HepG2 (cell line): ENCODE data around the gene NHERF2. TPM values are rescaled to one million over a fixed set of nuclear protein-coding genes. Genes with fewer than 3 reads are reported as not detected.

Experiments used
- ATF7 ChIP-seq, 2 experiments: fragments of 450-650 bp in 1 of 2; sonication (generic) in 1 of 2; formaldehyde crosslinking in 1 of 2; IDR thresholded peaks; 2 replicates each; pipeline versions ENCODE4 v1.4.0 to v1.6.1; 2016 to 2020; ENCODE audit warnings: antibody characterized with exemption in 1 of 2, mild to moderate bottlenecking in 1 of 2, missing genetic modification reagents in 1 of 2
- CREM ChIP-seq, 2 experiments: sonication (generic) in 1 of 2; formaldehyde crosslinking in 1 of 2; IDR thresholded peaks; 2 replicates each; pipeline versions ENCODE4 v1.4.0 to v1.6.1; 2016 to 2020; ENCODE audit warnings: antibody characterized with exemption in 1 of 2, mild to moderate bottlenecking in 1 of 2, missing genetic modification reagents in 1 of 2
- CSRNP2 ChIP-seq: sonication (generic); formaldehyde crosslinking; conservative IDR thresholded peaks from 2 replicates; pipeline ENCODE4 v1.8.0; 2022; ENCODE audit warnings: low read depth, missing genetic modification reagents
- FOXA3 ChIP-seq: IDR thresholded peaks from 2 replicates; pipeline ENCODE4 v1.6.1; 2016; ENCODE audit warnings: missing genetic modification reagents, missing compliant biosample characterization
- GTF3A ChIP-seq: sonication (generic); formaldehyde crosslinking; conservative IDR thresholded peaks from 2 replicates; pipeline ENCODE4 v1.4.0; 2020; ENCODE audit warnings: mild to moderate bottlenecking, missing genetic modification reagents
- IKZF4 ChIP-seq: sonication (generic); formaldehyde crosslinking; IDR thresholded peaks from 2 replicates; pipeline ENCODE4 v1.5.1; 2020; ENCODE audit warnings: borderline replicate concordance, mild to moderate bottlenecking, low read depth, missing genetic modification reagents; ENCODE audit errors: not compliant biosample characterization
- NPAS2 ChIP-seq: sonication (generic); formaldehyde crosslinking; IDR thresholded peaks from 2 replicates; pipeline ENCODE4 v1.8.0; 2022; ENCODE audit warnings: mild to moderate bottlenecking, missing genetic modification reagents, borderline replicate concordance
- PAF1 ChIP-seq: IDR thresholded peaks from 2 replicates; pipeline ENCODE4 v1.6.1; 2016; ENCODE audit warnings: missing genetic modification reagents, missing compliant biosample characterization
- PHF8 ChIP-seq: sonication (generic); formaldehyde crosslinking; IDR thresholded peaks from 2 replicates; pipeline ENCODE4 v1.5.0; 2020; ENCODE audit warnings: missing genetic modification reagents
- TSC22D2 ChIP-seq: sonication (generic); formaldehyde crosslinking; IDR thresholded peaks from 2 replicates; pipeline ENCODE4 v1.5.1; 2020; ENCODE audit warnings: missing genetic modification reagents, mild to moderate bottlenecking, borderline replicate concordance
- ZFP90 ChIP-seq: sonication (generic); formaldehyde crosslinking; IDR thresholded peaks from 2 replicates; pipeline ENCODE4 v1.8.0; 2022; ENCODE audit warnings: missing genetic modification reagents, mild to moderate bottlenecking, inconsistent platforms, borderline replicate concordance
- ZMYM4 ChIP-seq: sonication (generic); formaldehyde crosslinking; IDR thresholded peaks from 2 replicates; pipeline ENCODE4 v1.8.1; 2023; ENCODE audit warnings: mild to moderate bottlenecking, missing genetic modification reagents
- ZNF512 ChIP-seq: sonication (generic); formaldehyde crosslinking; IDR thresholded peaks from 2 replicates; pipeline ENCODE4 v1.4.0; 2020; ENCODE audit warnings: mild to moderate bottlenecking, missing genetic modification reagents
- ZNF530 ChIP-seq: sonication (generic); formaldehyde crosslinking; IDR thresholded peaks from 2 replicates; pipeline ENCODE4 v1.5.0; 2020; ENCODE audit warnings: low read depth, mild to moderate bottlenecking, missing genetic modification reagents
- ZNF605 ChIP-seq: sonication (generic); formaldehyde crosslinking; IDR thresholded peaks from 2 replicates; pipeline ENCODE4 v1.8.0; 2022; ENCODE audit warnings: mild to moderate bottlenecking, missing genetic modification reagents
- ZNF878 ChIP-seq: sonication (generic); formaldehyde crosslinking; IDR thresholded peaks from 2 replicates; pipeline ENCODE4 v1.8.1; 2023; ENCODE audit warnings: mild to moderate bottlenecking, missing genetic modification reagents, moderate library complexity
- polyA plus RNA-seq, 8 experiments: library from polyadenylated mRNA; depleted of rRNA in 3 of 8; stranded (reverse) in 7 of 8; unstranded in 1 of 8; fragments of >200 nt; fragmentation: Illumina TruSeq in 4 of 8; extraction: Trizol in 4 of 8; gene quantifications; 2 replicates each; pipeline versions ENCODE4 v1.2.1 to v1.2.3, GENCODE V29; 2011 to 2016; ENCODE audit warnings: low read depth in 4 of 8, missing spikeins in 1 of 8, mixed read lengths in 1 of 8; ENCODE audit not compliant: insufficient read depth in 1 of 8
- total RNA-seq, 5 experiments: library from RNA; depleted of rRNA; stranded (reverse); fragments of >200 nt; fragmentation: Illumina TruSeq; extraction: Trizol; gene quantifications; 2 replicates each; pipeline ENCODE4 v1.2.3, GENCODE V29; 2016; ENCODE audit warnings: low read depth in 1 of 5
- TF ChIP-seq, protein P1 (sequence below): sonication (generic); formaldehyde crosslinking; IDR thresholded peaks from 2 replicates; pipeline ENCODE4 v1.8.0; 2022; ENCODE audit warnings: missing genetic modification reagents, low read depth, mild to moderate bottlenecking, borderline replicate concordance
- TF ChIP-seq, protein P2 (sequence below): IDR thresholded peaks from 2 replicates; pipeline ENCODE4 v1.6.1; 2016; ENCODE audit warnings: mild to moderate bottlenecking
- TF ChIP-seq, protein P3 (sequence below): fragments of 450-650 bp; IDR thresholded peaks from 2 replicates; pipeline ENCODE4 v1.6.1; 2016
- TF ChIP-seq, protein P4 (sequence below): sonication (generic); formaldehyde crosslinking; IDR thresholded peaks from 2 replicates; pipeline ENCODE4 v1.8.0; 2022; ENCODE audit warnings: mild to moderate bottlenecking, missing genetic modification reagents

NHERF2 gene
- total and polyA plus RNA-seq, 2 of the 13 experiments (the other 11 are each of a cell fraction or from before 2014, with no cell fraction given): 23.7 to 39.3 TPM

GRCh38 chr16:1984347-1985225, 42.1 kb upstream of the NHERF2 start (continued):
- TF ChIP-seq, protein P1, sequence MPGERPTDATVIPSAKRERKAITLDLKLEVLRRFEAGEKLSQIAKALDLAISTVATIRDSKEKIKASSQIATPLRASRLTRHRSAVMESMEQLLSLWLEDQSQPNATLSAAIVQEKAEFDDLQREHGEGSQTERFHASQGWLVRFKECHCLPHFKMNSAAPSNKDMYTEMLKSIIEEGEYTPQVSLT (CRISPR knock-in tag): no peak
- TF ChIP-seq, protein P2, sequence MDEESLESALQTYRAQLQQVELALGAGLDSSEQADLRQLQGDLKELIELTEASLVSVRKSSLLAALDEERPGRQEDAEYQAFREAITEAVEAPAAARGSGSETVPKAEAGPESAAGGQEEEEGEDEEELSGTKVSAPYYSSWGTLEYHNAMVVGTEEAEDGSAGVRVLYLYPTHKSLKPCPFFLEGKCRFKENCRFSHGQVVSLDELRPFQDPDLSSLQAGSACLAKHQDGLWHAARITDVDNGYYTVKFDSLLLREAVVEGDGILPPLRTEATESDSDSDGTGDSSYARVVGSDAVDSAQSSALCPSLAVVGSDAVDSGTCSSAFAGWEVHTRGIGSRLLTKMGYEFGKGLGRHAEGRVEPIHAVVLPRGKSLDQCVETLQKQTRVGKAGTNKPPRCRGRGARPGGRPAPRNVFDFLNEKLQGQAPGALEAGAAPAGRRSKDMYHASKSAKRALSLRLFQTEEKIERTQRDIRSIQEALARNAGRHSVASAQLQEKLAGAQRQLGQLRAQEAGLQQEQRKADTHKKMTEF (CRISPR knock-in tag): no peak
- no peak for TF ChIP-seq ZNF530
- no peak for TF ChIP-seq ZFP90 (CRISPR knock-in tag)
- no peak for TF ChIP-seq ZNF878
- no peak for TF ChIP-seq CSRNP2 (CRISPR knock-in tag)
- TF ChIP-seq, protein P3, sequence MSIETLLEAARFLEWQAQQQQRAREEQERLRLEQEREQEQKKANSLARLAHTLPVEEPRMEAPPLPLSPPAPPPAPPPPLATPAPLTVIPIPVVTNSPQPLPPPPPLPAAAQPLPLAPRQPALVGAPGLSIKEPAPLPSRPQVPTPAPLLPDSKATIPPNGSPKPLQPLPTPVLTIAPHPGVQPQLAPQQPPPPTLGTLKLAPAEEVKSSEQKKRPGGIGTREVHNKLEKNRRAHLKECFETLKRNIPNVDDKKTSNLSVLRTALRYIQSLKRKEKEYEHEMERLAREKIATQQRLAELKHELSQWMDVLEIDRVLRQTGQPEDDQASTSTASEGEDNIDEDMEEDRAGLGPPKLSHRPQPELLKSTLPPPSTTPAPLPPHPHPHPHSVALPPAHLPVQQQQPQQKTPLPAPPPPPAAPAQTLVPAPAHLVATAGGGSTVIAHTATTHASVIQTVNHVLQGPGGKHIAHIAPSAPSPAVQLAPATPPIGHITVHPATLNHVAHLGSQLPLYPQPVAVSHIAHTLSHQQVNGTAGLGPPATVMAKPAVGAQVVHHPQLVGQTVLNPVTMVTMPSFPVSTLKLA: no peak
- TF ChIP-seq IKZF4: peak; percentile 16
- TF ChIP-seq ZNF605 (CRISPR knock-in tag): no peak
- TF ChIP-seq ZNF512 (CRISPR knock-in tag): no peak
- TF ChIP-seq ATF7 (IDR thresholded peaks at IDR 0.05): no peak
- TF ChIP-seq ATF7 (CRISPR knock-in tag; IDR thresholded peaks at IDR 0.05): no peak
- no peak; the same call in 1 of the 2 replicates for TF ChIP-seq GTF3A (CRISPR knock-in tag)
- TF ChIP-seq PAF1 (CRISPR knock-in tag): no peak
- TF ChIP-seq ZMYM4 (CRISPR knock-in tag): no peak
- TF ChIP-seq TSC22D2 (CRISPR knock-in tag): no peak
- no peak for TF ChIP-seq CREM (IDR thresholded peaks at IDR 0.05)
- TF ChIP-seq CREM (CRISPR knock-in tag; IDR thresholded peaks at IDR 0.05): no peak
- no peak for TF ChIP-seq FOXA3 (CRISPR knock-in tag)
- TF ChIP-seq NPAS2 (CRISPR knock-in tag): no peak
- TF ChIP-seq, protein P4, sequence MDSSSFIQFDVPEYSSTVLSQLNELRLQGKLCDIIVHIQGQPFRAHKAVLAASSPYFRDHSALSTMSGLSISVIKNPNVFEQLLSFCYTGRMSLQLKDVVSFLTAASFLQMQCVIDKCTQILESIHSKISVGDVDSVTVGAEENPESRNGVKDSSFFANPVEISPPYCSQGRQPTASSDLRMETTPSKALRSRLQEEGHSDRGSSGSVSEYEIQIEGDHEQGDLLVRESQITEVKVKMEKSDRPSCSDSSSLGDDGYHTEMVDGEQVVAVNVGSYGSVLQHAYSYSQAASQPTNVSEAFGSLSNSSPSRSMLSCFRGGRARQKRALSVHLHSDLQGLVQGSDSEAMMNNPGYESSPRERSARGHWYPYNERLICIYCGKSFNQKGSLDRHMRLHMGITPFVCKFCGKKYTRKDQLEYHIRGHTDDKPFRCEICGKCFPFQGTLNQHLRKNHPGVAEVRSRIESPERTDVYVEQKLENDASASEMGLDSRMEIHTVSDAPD (CRISPR knock-in tag): no peak
- TF ChIP-seq PHF8 (CRISPR knock-in tag): peak; percentile 72
